Fibroblast of mammary gland (primary cell): ENCODE measurements around the gene PDLIM1.

ENCODE experiments used
- DNase-seq: peaks from one replicate; pipeline ENCODE4 v3.0.0-alpha.2; 2010; ENCODE audit warnings: low read depth
- H3K4me3 ChIP-seq: 2 replicates; pipeline ENCODE4 v1.5.1; 2011; ENCODE audit warnings: low read depth, mild to moderate bottlenecking, low read length, moderate library complexity; ENCODE audit not compliant: control insufficient read depth
- TF ChIP-seq, protein P1 (sequence below): conservative IDR thresholded peaks from 2 replicates; pipeline ENCODE4 v1.5.1; 2011; ENCODE audit warnings: low read depth, low read length, inconsistent platforms; ENCODE audit not compliant: control insufficient read depth, insufficient read depth

Gene PDLIM1

DNA sequence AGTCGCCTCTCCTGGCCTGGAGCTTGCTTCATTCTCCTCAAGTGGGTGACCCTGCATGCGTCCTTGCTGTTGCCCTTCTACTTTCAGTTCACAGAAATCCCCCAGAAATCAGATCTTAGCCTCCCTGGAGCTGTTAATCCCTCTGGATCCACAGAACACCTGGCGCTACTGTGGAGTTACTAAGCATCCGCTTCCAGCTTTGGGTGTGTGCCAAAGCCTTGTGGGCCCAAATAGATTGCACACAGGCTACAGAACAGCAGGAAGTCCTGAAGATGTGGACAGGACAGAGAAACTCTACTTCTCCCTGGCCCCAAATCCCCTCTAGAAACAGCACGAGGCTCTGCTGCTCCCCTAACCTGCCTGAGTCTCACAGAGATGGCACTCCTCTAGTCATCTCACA is 36.6 kb upstream of the PDLIM1 start:
- DNase-seq, result peak; percentile 63
- H3K4me3 ChIP-seq, result no peak overlapping the region

DNA sequence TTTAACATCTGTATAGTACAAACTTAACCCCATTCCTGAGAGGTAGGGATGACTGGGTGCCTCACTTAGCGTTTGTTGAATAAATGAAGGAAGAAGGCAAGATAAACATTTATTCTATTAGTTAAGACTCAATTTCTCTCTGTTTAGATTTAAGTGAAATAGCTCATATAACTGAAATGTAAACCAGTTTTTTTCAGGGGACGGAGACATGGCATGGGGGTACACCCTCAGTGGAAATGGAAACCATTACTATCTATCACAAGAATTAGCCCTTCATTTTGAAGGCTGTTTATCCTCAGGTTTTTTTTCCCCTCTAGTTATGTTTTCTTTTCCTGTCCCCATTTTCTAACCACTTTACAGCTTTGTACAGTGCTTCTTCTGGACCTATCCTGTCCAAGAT is 35.6 kb upstream of the PDLIM1 start:
- no peak for DNase-seq
- TF ChIP-seq, protein P1, sequence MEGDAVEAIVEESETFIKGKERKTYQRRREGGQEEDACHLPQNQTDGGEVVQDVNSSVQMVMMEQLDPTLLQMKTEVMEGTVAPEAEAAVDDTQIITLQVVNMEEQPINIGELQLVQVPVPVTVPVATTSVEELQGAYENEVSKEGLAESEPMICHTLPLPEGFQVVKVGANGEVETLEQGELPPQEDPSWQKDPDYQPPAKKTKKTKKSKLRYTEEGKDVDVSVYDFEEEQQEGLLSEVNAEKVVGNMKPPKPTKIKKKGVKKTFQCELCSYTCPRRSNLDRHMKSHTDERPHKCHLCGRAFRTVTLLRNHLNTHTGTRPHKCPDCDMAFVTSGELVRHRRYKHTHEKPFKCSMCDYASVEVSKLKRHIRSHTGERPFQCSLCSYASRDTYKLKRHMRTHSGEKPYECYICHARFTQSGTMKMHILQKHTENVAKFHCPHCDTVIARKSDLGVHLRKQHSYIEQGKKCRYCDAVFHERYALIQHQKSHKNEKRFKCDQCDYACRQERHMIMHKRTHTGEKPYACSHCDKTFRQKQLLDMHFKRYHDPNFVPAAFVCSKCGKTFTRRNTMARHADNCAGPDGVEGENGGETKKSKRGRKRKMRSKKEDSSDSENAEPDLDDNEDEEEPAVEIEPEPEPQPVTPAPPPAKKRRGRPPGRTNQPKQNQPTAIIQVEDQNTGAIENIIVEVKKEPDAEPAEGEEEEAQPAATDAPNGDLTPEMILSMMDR, result no peak
- no peak overlapping the region for H3K4me3 ChIP-seq

More for the DNA sequence above, 36.6 kb upstream of the PDLIM1 start:
- TF ChIP-seq, protein P1, result no peak

DNA sequence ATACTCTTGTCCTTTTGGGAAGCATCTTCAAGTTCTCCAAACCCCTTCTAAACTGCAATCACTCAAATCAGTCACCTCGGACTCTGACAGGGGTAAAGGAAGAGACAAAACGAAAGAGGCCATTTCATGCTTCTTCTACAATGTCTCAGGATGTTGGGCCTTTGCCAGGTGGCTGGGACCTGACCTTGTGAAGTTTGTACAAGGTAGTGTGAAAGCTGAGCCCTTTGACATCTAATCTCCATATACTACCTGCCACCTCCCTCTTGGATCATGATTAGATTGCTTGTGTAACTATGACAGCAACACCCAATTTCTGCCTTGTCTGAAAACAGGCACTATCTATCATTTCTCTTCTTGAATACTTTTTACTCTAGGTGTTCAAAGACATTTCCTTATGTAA is 35.1 kb upstream of the PDLIM1 start:
- no peak overlapping the region for H3K4me3 ChIP-seq
- DNase-seq, result no peak
- TF ChIP-seq, protein P1, result no peak

DNA sequence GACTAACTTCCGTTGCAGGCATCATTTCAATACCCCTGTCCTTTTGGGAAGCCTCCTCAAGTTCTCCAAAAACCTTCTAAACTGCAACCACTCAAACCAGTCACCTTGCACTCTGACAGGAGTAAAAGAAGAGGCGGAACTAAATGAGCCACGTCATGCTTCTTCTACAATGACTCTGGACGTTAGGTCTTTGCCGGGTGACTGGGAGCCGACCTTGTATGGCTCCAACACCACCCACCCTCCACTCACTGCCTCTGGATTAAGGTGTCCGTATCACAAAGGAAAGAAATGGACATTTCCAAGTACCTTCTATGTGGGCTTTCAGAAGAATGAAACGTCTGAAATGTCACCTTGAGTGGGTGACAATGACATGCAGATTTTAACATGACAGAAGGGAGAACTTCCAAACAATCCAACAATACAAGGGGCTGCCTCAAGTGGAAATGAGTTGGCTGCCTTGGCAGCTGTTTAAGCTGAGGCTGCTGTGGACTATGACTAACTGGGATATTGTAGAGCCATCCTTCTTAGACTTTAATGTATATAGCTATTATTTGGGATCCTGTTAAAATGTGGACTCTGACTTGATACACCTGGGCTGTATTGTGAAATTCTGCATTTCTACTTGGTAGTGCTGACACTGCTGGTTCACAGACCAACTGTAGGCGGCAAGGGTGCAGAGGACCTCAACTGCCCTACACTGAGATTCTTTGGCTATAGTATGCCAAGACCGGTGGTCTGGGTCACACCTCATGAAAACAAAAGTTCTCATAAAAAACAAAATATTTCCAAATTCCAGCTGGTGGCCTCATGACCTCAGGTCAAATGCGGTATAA is 33.8 kb upstream of the PDLIM1 start:
- TF ChIP-seq, protein P1, result no peak
- DNase-seq, result no peak
- H3K4me3 ChIP-seq, result no peak overlapping the region

DNA sequence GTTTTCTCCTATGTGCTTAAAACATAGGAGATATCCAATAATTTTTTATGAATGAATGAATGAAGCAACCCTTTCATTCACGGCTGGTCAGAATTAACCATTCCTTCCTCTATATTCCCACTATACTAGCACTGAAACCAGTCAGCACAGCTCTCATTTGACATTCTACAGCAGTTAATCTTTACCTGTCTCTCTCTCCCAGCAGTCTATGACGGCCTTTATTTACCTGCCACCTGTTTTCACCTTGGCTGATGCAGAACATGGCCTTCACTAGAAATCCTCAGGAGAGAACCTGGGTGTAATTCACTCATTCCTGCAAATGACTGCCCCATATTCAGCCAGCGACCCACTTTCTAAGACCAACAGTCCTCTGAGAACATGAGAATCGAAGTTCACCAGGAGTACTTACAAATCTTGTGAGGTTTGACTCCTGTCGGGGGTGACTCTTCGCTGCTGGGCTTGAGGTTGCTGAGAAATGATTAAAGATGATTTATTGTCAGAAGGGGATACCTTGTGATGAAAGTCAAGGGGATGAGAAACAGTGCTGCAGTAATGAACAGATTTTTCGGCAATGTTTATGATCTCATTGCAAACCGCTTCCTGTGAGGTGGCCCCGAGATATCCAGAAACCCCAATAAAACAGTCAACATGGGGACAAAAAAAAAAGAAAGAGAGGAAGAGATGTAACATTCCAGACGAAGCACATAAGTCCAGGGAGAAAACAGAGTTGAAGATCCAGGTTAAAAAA is 30.9 kb upstream of the PDLIM1 start:
- TF ChIP-seq, protein P1, result no peak
- H3K4me3 ChIP-seq, result no peak overlapping the region
- DNase-seq, result no peak

DNA sequence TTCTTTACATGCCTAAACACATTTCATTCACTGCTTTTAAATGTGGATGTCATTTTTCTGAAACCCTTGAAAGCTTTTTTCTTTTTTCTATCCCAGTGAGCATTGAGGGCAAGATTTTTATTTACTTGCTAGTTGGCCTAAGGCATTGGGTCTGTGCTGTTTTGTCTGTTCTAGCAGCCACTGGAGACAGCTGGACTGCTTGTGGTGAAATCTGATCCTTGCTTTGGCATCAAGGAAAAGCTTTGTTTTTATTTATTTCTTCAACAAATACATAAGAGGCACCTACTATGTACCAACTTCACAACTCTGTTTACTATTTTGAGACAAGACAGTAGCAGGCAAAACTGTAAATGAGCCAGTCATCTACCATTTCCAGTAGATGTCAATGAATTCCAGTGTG is 28.4 kb upstream of the PDLIM1 start:
- H3K4me3 ChIP-seq, result no peak overlapping the region
- no peak for DNase-seq
- TF ChIP-seq, protein P1, result no peak
